HG03469 (cell line): Measurements from ENCODE around the gene DNM1.
A peak's percentile ranks its signal among the peaks of the same experiment; 100 is the strongest.

Source experiments
- ATAC-seq: cut with Tn5 transposase; IDR thresholded peaks from one replicate; pipeline ENCODE4 v1.9.1; 2021; ENCODE audit warnings: mild to moderate bottlenecking, moderate library complexity, moderate number of reproducible peaks; ENCODE audit not compliant: unreplicated experiment

Gene DNM1

GRCh38 chr9:128204858-128205257, 1.7 kb downstream of the DNM1 start:
- no peak for ATAC-seq

DNA sequence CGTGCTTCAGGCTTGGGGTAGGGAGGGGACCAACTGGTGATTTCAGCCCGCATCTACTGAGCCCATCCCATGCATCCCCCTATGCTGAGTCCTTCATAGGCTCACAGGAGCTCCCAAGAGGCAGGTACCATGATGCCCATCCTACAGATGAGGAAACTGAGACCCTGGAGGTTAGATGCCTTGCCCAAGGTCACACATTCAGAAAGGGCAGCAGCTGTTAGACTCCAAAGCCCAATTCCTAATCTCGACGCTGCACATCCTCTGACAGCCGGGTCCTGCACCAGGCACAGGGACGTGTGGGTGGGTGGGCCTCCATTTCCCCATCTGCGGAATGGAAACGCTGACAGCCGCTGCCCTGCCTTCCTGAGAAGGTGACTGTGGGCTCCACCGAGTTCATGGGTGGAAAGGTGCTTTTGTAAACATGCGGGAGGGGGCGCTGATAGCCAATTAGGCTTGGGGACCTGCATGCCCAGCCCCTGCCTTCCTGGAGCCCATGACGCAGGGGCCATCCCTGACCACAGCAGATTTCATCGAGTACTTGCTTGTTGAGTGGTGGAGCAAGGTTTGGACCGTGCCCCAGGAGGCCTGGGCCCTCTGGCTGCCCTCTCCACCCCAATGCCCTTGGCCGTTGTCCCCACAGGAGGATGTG, 2.2 kb downstream of the DNM1 start:
- no peak for ATAC-seq

DNA sequence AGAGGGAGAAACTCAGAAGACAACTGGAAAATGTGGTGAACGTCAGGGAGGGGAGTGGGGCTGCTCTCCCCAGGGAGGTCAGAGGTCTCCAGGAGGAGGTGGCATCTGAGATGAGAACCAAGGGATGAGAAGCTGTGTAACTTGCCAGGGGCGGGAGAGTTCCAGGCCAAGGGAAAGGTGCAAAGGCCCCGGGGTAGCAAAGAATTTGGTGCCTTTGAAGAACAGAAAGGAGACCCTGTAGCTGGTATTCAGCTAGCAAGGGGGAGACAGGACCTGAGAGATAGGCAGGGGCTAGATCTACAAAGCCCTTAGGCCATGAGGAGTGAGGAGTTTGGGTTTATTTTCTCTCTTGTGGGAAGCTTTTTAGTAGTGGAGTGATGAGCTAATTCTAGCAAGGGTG, 3.3 kb downstream of the DNM1 start:
- ATAC-seq: no peak

DNA sequence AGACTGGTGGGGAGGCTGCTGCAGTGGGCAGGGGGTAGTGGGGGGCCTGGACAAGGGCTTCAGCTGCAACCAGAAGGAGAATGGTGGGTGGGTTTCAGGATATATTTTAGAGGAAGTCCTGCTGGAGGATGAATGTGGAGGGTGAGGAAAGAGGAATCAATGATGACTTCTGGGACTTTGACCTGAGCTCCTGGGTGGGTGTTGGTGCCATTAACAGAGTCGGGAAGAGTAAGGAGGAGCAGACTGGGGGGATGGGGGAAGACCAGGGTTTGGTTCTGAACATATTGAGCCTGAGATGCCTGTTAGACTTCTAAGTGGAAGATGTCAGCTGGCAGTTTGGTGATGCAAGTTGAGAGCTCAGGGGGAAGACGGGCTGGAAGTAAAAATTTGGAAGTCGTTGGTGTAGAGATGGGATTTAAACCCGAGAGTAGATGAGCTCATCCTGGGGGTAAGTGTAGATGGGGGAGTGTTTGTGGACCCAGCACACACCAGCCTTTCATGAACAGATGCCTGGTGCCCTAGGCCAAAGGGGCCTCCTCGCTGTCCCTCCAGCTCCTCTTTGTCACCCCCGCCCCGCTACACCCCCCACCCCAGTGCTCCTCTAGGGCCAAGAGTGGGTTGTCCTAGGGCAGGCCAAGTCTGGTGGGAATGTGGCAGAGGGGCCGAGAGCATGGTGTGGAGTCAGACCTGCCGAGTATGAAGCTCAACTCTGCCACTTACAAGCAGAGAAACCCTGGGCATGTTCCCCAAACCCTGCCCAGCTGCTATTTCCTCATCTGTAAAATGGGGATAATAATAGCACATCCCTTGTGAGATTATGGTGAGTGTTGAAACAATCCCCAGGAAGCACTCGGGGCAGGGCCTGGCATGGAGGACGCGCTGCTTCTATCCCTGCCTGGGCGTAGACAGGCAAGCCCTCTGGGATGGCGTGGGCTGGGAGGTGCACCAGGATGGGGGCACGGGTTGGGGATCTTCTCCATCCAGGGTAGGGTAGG, 4.0 kb downstream of the DNM1 start:
- no peak for ATAC-seq

DNA sequence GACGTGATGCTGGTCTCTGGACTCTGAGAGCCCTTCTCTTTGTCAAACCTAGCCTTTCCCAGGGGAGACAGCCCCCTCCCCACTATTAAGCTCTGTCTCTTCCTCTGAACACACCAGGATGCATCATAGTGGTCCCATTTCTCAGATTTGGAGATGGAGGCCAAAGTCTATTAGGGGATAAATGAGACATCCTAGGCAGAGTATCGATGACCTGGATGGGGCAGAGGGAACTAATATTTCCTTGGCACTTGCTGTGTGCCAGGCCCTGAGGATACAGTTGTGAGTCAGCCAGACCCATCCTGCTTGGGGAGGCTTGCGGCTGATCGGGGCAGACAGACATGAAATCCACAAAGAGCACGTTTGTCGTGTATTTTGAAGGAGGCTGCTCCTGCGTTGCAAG, 5.2 kb downstream of the DNM1 start:
- ATAC-seq: no peak

DNA sequence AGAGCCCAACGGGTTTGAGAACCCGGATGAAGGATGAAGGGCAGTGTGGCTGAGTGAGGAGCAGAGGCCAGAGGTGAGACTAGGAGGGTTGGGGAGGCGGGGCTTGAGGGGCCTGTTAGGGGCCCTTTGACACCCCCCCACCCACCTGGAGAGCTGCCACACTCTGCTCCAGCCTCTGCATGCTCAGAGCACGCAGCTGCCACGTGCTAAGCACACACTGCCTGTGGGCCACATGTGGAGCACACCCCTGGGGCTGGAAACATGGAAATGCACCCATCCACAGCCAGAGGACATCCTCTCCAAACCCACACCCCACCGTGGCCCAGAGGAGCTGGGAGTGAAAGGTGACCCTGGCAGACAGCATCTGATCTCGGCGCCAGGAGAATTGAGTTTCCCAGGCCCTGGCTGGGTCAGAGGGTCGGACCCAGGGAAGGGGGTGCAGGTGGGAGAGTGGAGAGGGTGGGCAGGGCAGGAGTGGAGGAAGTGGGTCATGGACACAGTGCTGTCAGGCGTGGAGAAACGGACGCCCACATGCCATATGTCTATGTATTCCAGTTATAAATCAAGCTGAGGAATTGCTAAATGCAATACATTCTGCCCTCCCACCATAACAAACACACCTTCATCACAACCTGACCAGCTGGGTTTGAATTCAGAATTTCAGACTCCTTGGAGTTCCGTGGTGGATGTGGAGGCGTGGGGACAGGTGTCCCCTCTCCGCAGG, 5.9 kb downstream of the DNM1 start:
- no peak for ATAC-seq

GRCh38 chr9:128211186-128211980, 8.2 kb downstream of the DNM1 start:
- no peak for ATAC-seq

- ATAC-seq: no peak
These were observed 8.8 kb downstream of the DNM1 start for GRCh38 chr9:128211981-128212281.

DNA sequence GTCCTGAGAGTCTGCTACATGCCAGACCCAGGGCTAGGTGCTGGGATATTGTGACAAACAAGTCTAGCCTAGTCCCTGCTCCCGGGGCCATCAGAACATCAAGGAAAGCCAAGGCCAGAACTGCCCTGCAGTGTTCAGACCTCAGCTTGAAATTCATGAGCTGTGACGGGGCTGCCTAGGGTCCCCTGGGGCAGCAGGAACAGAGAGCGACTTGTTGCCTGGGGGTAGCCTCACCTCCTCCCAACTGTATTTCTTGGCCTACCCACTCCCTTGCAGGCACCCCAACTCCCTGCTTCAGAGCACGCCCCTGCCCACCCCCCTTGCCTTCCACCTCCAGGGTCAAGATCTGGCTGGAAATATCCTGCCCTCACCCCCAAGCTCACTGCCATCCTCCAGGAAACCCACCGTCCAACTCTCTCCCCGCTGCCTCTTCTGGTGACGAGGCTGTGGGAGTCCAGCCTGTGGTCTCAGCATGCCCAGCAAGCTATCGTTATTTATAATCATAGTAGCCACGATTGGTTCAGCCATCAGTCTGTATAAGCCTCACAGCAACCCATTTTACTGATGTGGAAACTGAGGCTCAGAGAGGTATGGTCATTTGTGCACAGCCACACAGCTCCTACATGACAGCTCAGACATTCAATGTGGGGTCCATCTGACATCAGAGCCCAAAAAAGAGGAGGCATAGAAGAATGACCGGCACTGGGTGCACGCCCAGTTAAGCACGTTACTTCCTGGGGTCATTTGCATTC, 10.7 kb downstream of the DNM1 start:
- ATAC-seq: no peak

GRCh38 chr9:128214571-128215490, 11.7 kb downstream of the DNM1 start:
- no peak for ATAC-seq

DNA sequence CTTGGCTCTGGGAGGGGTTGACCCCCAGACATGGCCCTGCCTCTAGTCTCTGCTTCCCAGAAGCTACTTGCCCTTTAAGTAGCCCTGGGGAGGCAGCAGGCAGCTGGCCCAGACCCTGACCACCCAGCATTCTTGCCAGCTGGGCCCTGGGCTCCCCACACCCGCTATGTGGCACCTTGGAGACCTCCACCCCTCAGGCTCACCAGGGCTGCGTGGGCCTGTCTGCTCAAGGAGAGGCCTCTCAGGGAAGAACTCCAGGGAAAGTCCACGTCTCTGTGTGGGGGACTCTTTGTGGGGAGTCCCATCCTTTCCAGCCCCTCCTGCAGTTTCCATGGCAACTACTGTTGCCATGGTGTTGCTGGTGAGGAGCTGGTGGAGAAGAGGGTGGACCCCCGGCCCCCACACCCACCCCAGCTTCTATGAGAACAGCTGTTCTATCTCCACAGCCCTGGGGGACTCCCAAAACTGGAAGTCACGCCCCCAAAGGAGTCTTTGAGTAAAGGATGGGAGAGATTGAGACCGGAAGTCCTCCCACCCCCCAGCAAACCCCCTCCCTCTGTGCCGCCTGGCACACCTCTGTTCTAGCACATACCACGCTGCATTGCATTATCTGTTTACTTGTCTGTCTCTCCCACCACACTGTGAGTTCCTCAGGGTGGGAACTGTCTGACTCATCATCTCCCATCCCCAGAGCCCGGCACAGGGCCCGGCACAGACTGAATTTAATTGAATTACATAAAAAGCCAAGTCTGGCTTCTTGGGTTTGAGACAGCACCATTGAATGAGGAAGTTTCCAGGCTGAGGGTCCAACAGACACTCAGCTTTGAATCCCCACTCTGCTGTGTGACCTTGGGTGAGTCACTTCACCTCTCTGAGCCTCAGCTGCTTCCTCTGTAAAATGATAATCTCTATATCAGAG, 12.6 kb downstream of the DNM1 start:
- ATAC-seq: no peak

DNA sequence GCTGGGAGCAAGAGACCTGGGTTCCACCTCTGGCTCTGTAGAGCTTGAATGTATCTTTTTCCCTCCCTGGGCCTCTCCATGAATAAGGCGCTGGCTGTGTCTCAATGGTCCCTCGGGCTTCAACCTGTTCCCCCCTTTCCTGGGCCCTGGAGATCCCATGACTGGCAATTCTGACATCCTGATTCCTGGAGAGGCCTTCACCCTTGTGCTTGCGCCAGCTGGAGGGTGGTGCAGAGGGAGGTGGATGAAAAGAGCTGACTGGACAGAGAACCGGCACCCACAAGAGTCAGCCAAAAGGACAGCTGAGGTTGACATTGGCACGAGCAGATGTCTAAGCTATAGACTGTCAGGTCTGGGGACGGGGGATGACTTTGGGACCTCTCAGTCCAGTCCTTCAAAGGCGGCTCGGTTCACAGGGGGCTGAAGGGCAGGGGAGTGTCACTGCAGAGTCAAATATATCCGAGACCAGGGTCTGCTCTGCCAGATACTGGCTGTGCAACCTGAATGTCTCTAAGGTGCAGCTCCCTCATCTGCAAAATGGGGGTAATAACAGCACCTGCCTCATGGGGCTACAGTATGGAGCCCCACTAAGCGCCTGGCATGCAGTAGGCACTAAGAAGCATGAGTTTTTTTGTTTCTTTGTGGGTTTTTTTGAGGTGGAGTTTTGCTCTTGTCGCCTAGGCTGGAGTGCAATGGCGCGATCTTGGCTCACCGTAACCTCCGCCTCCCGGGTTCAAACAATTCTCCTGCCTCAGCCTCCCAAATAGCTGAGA, 13.8 kb downstream of the DNM1 start:
- ATAC-seq: no peak

DNA sequence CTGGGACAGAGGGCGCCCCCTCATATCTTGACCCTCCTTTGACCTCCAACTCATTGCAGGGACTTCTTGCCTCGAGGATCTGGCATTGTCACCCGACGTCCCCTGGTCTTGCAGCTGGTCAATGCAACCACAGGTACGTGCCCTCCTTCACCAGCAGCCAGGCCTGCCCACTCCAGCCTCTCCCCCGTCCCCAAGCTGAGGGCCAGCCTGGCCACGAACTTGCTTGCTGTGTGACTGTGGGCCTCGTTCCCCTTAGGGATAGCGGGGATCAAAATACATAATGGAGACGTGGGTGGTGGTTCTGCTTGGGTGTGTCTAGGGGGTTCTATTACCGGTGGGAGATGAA, 15.0 kb downstream of the DNM1 start:
- ATAC-seq: no peak

DNA sequence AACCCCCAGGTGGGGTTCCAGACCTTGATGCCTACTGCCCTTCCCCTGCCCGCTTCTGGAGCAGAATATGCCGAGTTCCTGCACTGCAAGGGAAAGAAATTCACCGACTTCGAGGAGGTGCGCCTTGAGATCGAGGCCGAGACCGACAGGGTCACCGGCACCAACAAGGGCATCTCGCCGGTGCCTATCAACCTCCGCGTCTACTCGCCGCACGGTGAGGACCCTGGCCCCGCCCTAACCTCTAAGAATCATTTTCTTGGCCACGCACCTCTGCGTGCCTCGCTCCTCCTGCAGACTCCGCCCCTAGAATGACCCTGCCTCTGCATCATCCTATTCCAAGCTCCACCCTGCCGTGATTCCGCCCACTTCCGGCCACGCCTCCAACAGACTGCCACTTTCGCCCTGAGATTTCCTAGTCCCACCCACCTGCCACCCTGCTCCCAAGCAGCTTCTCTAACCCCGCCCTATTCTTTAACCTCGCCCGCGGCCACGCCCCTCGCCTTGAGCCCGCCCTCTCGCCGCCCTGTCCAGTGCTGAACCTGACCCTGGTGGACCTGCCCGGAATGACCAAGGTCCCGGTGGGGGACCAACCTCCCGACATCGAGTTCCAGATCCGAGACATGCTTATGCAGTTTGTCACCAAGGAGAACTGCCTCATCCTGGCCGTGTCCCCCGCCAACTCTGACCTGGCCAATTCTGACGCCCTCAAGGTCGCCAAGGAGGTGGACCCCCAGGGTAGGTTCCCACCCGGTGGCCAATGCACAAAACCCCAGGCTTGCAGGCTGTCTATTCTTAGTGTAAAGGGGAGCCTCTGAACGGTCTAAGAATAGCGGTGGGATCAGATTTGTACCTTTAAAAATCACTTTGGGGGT, 15.6 kb downstream of the DNM1 start:
- peak; percentile 74 for ATAC-seq

DNA sequence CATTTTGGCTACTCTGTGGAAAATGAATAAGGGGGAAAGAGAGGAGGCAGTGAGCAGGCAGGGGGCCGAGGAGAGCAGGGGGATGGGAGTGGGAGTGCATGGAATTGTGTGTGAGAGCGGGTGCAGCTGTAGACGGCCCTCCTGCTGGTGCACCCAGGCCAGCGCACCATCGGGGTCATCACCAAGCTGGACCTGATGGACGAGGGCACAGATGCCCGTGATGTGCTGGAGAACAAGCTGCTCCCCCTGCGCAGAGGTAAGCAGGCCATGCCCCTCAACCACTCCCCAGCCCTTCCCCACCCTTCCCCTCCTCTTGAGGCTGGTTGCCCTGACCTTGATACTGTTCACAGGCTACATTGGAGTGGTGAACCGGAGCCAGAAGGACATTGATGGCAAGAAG, 16.7 kb downstream of the DNM1 start:
- ATAC-seq: no peak

DNA sequence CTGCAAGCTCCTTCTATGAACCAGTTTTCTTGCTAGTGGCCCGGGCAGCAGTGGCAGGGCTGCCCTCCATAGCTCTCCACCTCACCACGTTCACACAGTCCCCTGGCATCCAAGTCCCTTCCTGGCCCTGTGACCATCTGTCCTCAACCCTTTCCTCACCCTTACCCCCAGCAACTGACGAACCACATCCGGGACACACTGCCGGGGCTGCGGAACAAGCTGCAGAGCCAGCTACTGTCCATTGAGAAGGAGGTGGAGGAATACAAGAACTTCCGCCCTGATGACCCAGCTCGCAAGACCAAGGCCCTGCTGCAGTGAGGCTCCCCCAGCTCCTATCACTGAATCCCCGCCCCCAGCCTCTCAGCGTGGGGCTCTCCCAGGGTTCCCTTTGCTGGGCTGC, 18.8 kb downstream of the DNM1 start:
- ATAC-seq: no peak
